ENCODE data around the gene POLD3. TPM values are rescaled to one million over a fixed set of nuclear protein-coding genes. Genes with fewer than 3 reads are reported as not detected.

POLD3 gene, protein sequence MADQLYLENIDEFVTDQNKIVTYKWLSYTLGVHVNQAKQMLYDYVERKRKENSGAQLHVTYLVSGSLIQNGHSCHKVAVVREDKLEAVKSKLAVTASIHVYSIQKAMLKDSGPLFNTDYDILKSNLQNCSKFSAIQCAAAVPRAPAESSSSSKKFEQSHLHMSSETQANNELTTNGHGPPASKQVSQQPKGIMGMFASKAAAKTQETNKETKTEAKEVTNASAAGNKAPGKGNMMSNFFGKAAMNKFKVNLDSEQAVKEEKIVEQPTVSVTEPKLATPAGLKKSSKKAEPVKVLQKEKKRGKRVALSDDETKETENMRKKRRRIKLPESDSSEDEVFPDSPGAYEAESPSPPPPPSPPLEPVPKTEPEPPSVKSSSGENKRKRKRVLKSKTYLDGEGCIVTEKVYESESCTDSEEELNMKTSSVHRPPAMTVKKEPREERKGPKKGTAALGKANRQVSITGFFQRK
- 5.1 and 7.0 TPM in 2 replicates for total RNA-seq (ENCODE audit: low replicate concordance)

DNA sequence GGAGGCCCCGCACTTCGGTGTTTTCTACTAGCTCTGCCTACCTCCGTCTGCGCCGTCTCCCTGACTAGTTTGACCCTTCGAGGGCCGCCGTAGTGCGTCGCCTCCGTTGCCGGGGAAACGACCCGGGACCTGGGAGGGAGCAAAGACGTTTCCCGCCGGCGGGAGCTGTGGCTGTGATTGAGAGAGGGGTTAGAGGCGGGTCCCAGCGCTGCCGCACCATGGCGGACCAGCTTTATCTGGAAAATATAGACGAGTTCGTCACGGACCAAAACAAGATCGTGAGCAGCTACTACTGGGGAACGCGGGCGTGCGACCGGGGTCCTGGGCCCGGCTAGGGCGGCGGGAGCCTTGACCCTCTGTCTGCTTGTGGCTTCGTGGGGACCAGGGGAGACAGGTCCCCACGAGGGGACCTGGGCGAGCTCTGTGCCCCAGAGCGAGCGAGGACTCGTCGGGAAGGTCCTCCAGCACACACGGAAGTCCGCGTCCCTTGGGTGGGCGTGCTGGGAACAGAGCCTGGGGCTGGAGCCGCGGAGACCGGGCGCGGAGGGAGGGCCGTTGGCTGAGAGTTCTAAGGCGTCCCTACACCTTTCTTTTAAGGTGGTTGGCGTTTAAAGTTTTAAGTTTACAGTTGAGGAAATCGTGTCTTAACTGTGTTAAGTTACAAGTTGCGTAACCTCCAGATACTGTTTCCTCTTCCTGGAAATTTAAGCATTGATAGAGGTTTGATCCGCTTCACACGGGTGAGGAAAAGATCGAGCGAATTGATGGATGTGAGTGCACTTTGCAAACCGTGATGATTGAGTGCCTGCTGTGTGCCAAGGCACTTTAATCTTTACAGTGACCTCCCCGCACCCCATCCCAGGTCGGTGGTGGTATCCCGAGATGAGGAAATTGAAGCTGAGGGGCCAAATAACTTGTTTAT is at the start of gene POLD3:
TSS of gene POLD3 (plus strand) at position 142 of the 922 bp plus-strand sequence. CDS start at position 219, 77 bp downstream.

Other genes with a start within 250 kb of the POLD3 start
- gene PGM2L1, start 194.1 kb upstream of the POLD3 start, total RNA-seq (ENCODE audit: low replicate concordance): 1.3 and 11.4 TPM in 2 replicates
- 0.15 and 16.1 TPM in 2 replicates for gene KCNE3, start 125.0 kb upstream of the POLD3 start, total RNA-seq (ENCODE audit: low replicate concordance)
- gene LIPT2, start 98.9 kb upstream of the POLD3 start, total RNA-seq (ENCODE audit: low replicate concordance): 2.2 and 3.9 TPM in 2 replicates
- not detected in 2 replicates for gene CHRDL2, start 138.8 kb downstream of the POLD3 start, total RNA-seq (ENCODE audit: low replicate concordance)
- 14.4 and 24.0 TPM in 2 replicates for gene RNF169, start 156.3 kb downstream of the POLD3 start, total RNA-seq (ENCODE audit: low replicate concordance)

All from smooth muscle cell of the coronary artery (primary cell).